HepG2 (cell line): ENCODE results near the gene ANKZF1. TPM values are rescaled to one million over a fixed set of nuclear protein-coding genes. Genes with fewer than 3 reads are reported as not detected.

Source experiments
- ARNTL ChIP-seq: sonication (generic); formaldehyde crosslinking; IDR thresholded peaks from 2 replicates; pipeline ENCODE4 v1.4.0; 2020; ENCODE audit warnings: mild to moderate bottlenecking, missing genetic modification reagents
- BORCS8-MEF2B ChIP-seq: sonication (generic); formaldehyde crosslinking; IDR thresholded peaks from 2 replicates; pipeline ENCODE4 v1.8.0; 2022; ENCODE audit warnings: mild to moderate bottlenecking, missing genetic modification reagents
- DPF2 ChIP-seq: sonication (generic); formaldehyde crosslinking; IDR thresholded peaks from 2 replicates; pipeline ENCODE4 v1.4.0; 2020; ENCODE audit warnings: mild to moderate bottlenecking, low read depth, missing genetic modification reagents, borderline replicate concordance
- MTA3 ChIP-seq: sonication (generic); formaldehyde crosslinking; IDR thresholded peaks from 2 replicates; pipeline ENCODE4 v1.4.0; 2020; ENCODE audit warnings: missing genetic modification reagents
- MXI1 ChIP-seq: IDR thresholded peaks from 3 replicates; pipeline ENCODE4 v1.6.1; 2012; ENCODE audit warnings: low read depth, low read length, inconsistent platforms, borderline replicate concordance
- NR2F2 ChIP-seq: IDR thresholded peaks from 2 replicates; pipeline ENCODE4 v1.6.1; 2012; ENCODE audit warnings: low read depth, inconsistent platforms, borderline replicate concordance
- RXRA ChIP-seq: sonication (generic); formaldehyde crosslinking; IDR thresholded peaks from 2 replicates; pipeline ENCODE4 v1.5.1; 2020; ENCODE audit warnings: missing genetic modification reagents
- SMAD1 ChIP-seq: sonication (generic); formaldehyde crosslinking; IDR thresholded peaks from 2 replicates; pipeline ENCODE4 v1.4.0; 2020; ENCODE audit warnings: missing genetic modification reagents, low read depth, mild to moderate bottlenecking, borderline replicate concordance
- polyA plus RNA-seq, 8 experiments: library from polyadenylated mRNA; depleted of rRNA in 3 of 8; stranded (reverse) in 7 of 8; unstranded in 1 of 8; fragments of >200 nt; fragmentation: Illumina TruSeq in 4 of 8; extraction: Trizol in 4 of 8; gene quantifications; 2 replicates each; pipeline versions ENCODE4 v1.2.1 to v1.2.3, GENCODE V29; 2011 to 2016; ENCODE audit warnings: low read depth in 4 of 8, missing spikeins in 1 of 8, mixed read lengths in 1 of 8; ENCODE audit not compliant: insufficient read depth in 1 of 8
- total RNA-seq, 5 experiments: library from RNA; depleted of rRNA; stranded (reverse); fragments of >200 nt; fragmentation: Illumina TruSeq; extraction: Trizol; gene quantifications; 2 replicates each; pipeline ENCODE4 v1.2.3, GENCODE V29; 2016; ENCODE audit warnings: low read depth in 1 of 5
- TF ChIP-seq, protein P1 (sequence below): sonication (generic); formaldehyde crosslinking; IDR thresholded peaks from 2 replicates; pipeline ENCODE4 v1.5.1; 2020; ENCODE audit warnings: mild to moderate bottlenecking, moderate library complexity, missing genetic modification reagents
- TF ChIP-seq, protein P2 (sequence below): sonication (generic); formaldehyde crosslinking; IDR thresholded peaks from 2 replicates; pipeline ENCODE4 v1.8.1; 2023; ENCODE audit warnings: mild to moderate bottlenecking, missing genetic modification reagents, borderline replicate concordance
- TF ChIP-seq, protein P3 (sequence below): sonication (generic); formaldehyde crosslinking; IDR thresholded peaks from 2 replicates; pipeline ENCODE4 v1.4.0; 2020; ENCODE audit warnings: mild to moderate bottlenecking, missing genetic modification reagents
- TF ChIP-seq, protein P4 (sequence below): sonication (generic); formaldehyde crosslinking; IDR thresholded peaks from 2 replicates; pipeline ENCODE4 v1.5.0; 2020; ENCODE audit warnings: mild to moderate bottlenecking, missing genetic modification reagents
- TF ChIP-seq, protein P5 (sequence below): sonication (generic); formaldehyde crosslinking; IDR thresholded peaks from 2 replicates; pipeline ENCODE4 v1.4.0; 2020; ENCODE audit warnings: mild to moderate bottlenecking, missing genetic modification reagents

ANKZF1 gene
- total and polyA plus RNA-seq, 2 of the 13 experiments (the other 11 are each of a cell fraction or from before 2014, with no cell fraction given) = 25.3 to 128 TPM

DNA sequence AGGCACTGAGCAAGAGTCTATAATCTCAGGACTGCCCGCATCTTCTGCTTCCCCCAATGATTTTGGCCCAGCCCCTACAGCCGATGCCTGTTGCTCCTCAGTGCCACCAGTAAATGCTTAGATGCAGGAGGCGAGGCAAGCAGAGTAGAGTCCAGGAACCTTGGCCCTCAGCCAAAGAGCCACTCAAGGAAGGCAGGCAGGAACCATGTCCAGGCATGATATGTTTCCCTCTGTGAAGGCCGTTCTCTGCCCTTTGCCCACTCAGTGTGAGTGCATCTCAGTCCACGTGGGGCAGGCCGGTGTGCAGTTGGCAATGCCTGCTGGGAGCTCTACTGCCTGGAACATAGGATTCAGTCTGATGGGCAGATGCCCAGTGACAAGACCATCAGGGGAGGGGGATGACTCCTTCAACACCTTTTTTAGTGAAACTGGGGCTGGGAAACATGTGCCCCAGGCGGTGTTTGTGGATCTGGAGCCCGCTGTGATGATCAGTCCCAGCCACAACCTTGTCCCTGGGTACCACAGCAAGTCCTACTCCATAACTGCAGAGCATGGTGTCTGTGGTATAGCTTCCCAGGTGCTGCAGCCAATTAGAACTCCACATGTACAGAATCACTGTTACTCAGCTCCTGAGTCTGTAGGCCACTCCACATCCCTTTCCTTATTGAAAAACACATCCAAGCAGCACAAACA, 39.9 kb downstream of the ANKZF1 start (continued):
- TF ChIP-seq SMAD1 (CRISPR knock-in tag) (0 out of 2 replicates have a peak, but pooled peaks have one; percentile 20), DPF2 (CRISPR knock-in tag) (no peak), ARNTL (CRISPR knock-in tag) (peak; percentile 57; the same call in 1 of the 2 replicates), MXI1 (peak; percentile 66; the same call in 1 of the 3 replicates), BORCS8-MEF2B (CRISPR knock-in tag) (peak; percentile 14; the same call in 1 of the 2 replicates), NR2F2 (no peak), MTA3 (no peak), RXRA (CRISPR knock-in tag) (peak; percentile 64)
- TF ChIP-seq, protein P1, sequence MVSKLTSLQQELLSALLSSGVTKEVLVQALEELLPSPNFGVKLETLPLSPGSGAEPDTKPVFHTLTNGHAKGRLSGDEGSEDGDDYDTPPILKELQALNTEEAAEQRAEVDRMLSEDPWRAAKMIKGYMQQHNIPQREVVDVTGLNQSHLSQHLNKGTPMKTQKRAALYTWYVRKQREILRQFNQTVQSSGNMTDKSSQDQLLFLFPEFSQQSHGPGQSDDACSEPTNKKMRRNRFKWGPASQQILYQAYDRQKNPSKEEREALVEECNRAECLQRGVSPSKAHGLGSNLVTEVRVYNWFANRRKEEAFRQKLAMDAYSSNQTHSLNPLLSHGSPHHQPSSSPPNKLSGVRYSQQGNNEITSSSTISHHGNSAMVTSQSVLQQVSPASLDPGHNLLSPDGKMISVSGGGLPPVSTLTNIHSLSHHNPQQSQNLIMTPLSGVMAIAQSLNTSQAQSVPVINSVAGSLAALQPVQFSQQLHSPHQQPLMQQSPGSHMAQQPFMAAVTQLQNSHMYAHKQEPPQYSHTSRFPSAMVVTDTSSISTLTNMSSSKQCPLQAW (CRISPR knock-in tag) = no peak
- TF ChIP-seq, protein P2, sequence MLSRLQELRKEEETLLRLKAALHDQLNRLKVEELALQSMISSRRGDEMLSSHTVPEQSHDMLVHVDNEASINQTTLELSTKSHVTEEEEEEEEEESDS = no peak
- TF ChIP-seq, protein P3, sequence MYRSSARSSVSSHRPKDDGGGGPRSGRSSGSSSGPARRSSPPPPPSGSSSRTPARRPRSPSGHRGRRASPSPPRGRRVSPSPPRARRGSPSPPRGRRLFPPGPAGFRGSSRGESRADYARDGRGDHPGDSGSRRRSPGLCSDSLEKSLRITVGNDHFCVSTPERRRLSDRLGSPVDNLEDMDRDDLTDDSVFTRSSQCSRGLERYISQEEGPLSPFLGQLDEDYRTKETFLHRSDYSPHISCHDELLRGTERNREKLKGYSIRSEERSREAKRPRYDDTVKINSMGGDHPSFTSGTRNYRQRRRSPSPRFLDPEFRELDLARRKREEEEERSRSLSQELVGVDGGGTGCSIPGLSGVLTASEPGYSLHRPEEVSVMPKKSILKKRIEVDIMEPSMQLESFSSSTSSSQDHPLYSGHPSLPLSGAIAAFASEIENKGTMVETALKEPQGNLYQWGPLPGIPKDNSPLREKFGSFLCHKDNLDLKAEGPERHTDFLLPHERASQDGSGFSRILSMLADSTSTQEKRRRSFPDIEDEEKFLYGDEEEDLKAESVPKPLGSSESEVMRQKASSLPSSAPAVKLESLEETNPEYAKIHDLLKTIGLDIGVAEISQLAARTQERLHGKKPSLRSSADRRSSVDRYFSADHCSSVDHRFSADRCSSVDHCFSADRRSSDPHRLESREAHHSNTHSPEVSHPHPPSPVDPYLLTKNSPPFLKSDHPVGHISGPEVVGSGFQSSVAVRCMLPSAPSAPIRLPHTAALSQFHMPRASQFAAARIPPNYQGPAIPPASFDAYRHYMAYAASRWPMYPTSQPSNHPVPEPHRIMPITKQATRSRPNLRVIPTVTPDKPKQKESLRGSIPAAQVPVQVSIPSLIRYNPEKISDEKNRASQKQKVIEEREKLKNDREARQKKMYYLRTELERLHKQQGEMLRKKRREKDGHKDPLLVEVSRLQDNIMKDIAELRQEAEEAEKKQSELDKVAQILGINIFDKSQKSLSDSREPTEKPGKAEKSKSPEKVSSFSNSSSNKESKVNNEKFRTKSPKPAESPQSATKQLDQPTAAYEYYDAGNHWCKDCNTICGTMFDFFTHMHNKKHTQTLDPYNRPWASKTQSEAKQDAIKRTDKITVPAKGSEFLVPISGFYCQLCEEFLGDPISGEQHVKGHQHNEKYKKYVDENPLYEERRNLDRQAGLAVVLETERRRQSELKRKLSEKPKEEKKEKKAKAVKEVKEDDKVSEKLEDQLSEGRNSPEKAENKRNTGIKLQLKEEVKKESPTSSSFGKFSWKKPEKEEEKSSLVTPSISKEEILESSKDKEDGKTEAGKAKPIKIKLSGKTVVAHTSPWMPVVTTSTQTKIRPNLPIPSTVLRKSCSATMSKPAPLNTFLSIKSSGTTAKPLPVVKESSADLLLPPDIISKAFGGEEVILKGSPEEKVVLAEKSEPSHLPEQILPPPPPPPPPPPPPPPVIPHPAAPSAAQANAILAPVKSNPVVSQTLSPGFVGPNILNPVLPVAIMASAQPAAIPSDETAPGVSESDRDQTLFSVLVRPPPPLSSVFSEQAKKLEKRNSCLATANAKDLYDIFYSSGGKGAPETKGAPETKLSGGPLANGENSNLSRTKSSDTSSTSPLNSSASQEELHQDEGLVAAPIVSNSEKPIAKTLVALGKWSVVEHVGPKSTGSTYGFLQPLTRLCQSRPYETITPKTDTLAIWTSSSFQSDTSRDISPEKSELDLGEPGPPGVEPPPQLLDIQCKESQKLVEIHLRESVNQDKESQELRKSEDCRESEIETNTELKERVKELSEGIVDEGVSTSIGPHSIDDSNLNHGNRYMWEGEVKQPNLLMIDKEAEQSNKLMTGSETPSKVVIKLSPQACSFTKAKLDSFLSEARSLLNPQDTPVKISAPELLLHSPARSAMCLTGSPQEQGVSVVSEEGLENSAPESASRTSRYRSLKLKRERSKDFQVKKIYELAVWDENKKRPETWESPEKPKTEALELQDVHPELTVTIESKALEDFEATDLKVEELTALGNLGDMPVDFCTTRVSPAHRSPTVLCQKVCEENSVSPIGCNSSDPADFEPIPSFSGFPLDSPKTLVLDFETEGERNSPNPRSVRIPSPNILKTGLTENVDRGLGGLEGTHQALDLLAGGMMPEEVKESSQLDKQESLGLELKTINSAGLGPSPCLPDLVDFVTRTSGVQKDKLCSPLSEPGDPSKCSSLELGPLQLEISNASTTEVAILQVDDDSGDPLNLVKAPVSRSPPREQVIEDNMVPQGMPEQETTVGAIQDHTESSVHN (CRISPR knock-in tag) = no peak
- TF ChIP-seq, protein P4, sequence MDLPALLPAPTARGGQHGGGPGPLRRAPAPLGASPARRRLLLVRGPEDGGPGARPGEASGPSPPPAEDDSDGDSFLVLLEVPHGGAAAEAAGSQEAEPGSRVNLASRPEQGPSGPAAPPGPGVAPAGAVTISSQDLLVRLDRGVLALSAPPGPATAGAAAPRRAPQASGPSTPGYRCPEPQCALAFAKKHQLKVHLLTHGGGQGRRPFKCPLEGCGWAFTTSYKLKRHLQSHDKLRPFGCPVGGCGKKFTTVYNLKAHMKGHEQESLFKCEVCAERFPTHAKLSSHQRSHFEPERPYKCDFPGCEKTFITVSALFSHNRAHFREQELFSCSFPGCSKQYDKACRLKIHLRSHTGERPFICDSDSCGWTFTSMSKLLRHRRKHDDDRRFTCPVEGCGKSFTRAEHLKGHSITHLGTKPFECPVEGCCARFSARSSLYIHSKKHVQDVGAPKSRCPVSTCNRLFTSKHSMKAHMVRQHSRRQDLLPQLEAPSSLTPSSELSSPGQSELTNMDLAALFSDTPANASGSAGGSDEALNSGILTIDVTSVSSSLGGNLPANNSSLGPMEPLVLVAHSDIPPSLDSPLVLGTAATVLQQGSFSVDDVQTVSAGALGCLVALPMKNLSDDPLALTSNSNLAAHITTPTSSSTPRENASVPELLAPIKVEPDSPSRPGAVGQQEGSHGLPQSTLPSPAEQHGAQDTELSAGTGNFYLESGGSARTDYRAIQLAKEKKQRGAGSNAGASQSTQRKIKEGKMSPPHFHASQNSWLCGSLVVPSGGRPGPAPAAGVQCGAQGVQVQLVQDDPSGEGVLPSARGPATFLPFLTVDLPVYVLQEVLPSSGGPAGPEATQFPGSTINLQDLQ = no peak
- TF ChIP-seq, protein P5, sequence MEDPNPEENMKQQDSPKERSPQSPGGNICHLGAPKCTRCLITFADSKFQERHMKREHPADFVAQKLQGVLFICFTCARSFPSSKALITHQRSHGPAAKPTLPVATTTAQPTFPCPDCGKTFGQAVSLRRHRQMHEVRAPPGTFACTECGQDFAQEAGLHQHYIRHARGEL (CRISPR knock-in tag) = no peak
